ENCODE data around the gene RFX1. TPM values are rescaled to one million over a fixed set of nuclear protein-coding genes. Genes with fewer than 3 reads are reported as not detected.

Gene RFX1
- total RNA-seq, 2 experiments from 2014 or later = 14.6 to 16.3 TPM

- no peak overlapping the region for H3K27ac ChIP-seq (ENCODE audit: low read depth in 1 of 2, low read length in 2 of 2)
- Mint-ChIP-seq H3K36me3 (ENCODE audit: low read depth) (peaks cover 23% of the 10 kb centered on the region), H3K4me1 (ENCODE audit: low read depth) (no peaks in the 10 kb centered on the region), H3K9me3 (no peaks in the 10 kb centered on the region), H3K27ac (no peak overlapping the region), H3K27me3 (peaks cover 5% of the 10 kb centered on the region), H3K4me3 (no peak overlapping the region)
- peaks cover 9% of the 10 kb centered on the region for H3K4me1 ChIP-seq (ENCODE audit: insufficient read depth, low read length)
- H3K27me3 ChIP-seq (ENCODE audit: control insufficient read depth in 1 of 2, insufficient read depth in 2 of 2, low read length in 2 of 2) = no peaks in the 10 kb centered on the region
- no peak overlapping the region for H3K4me3 ChIP-seq (ENCODE audit: low read length)
- H3K9me3 ChIP-seq (ENCODE audit: control insufficient read depth in 1 of 2, insufficient read depth in 1 of 2, low read length in 2 of 2) = no peaks in the 10 kb centered on the region
- ATAC-seq (ENCODE audit: poor library complexity) (no peak), DNase-seq (no peak)
- POLR2A ChIA-PET = no interaction called here
- TF ChIP-seq CTCF (IDR thresholded peaks at IDR 0.05) = no peak
- intact Hi-C loops (cut with DNase I, micrococcal nuclease) = loop anchor here in 1 of 2 experiments (5.0 kb wide), 1 partner anchor 43 kb away; no protein-coding TSS in a partner anchor
- peaks cover 23% of the 10 kb centered on the region for H3K36me3 ChIP-seq (ENCODE audit: insufficient read depth, low read length)
- CTCF ChIA-PET = no interaction called here
Measured at GRCh38 chr19:13929956-13930355, 76.2 kb downstream of the RFX1 start.

- DNase-seq = no peak
- CTCF ChIA-PET = no interaction called here
- POLR2A ChIA-PET = no interaction called here
- H3K4me3 ChIP-seq (ENCODE audit: low read length) = no peak overlapping the region
- peaks cover 25% of the 10 kb centered on the region for H3K36me3 ChIP-seq (ENCODE audit: insufficient read depth, low read length)
- peaks cover 9% of the 10 kb centered on the region for H3K4me1 ChIP-seq (ENCODE audit: insufficient read depth, low read length)
- Mint-ChIP-seq H3K4me1 (ENCODE audit: low read depth) (no peaks in the 10 kb centered on the region), H3K4me3 (no peak overlapping the region), H3K27me3 (no peaks in the 10 kb centered on the region), H3K36me3 (ENCODE audit: low read depth) (peaks cover 28% of the 10 kb centered on the region), H3K9me3 (no peaks in the 10 kb centered on the region), H3K27ac (no peak overlapping the region)
- intact Hi-C loops (cut with DNase I, micrococcal nuclease) = no loop called here
- TF ChIP-seq CTCF (IDR thresholded peaks at IDR 0.05) = no peak
- no peak for ATAC-seq (ENCODE audit: poor library complexity)
- H3K9me3 ChIP-seq (ENCODE audit: control insufficient read depth in 1 of 2, insufficient read depth in 1 of 2, low read length in 2 of 2) = no peaks in the 10 kb centered on the region
- no peak overlapping the region for H3K27ac ChIP-seq (ENCODE audit: low read depth in 1 of 2, low read length in 2 of 2)
- no peaks in the 10 kb centered on the region for H3K27me3 ChIP-seq (ENCODE audit: control insufficient read depth in 1 of 2, insufficient read depth in 2 of 2, low read length in 2 of 2)
Measured at GRCh38 chr19:13929340-13929739, 76.8 kb downstream of the RFX1 start.

- ATAC-seq (ENCODE audit: poor library complexity) (no peak), DNase-seq (no peak)
- no peak for TF ChIP-seq CTCF (IDR thresholded peaks at IDR 0.05)
- intact Hi-C loops (cut with DNase I, micrococcal nuclease) = no loop called here
- Mint-ChIP-seq H3K27me3 (no peaks in the 10 kb centered on the region), H3K4me3 (no peak overlapping the region), H3K27ac (no peak overlapping the region), H3K36me3 (ENCODE audit: low read depth) (peaks cover 48% of the 10 kb centered on the region), H3K4me1 (ENCODE audit: low read depth) (no peaks in the 10 kb centered on the region), H3K9me3 (no peaks in the 10 kb centered on the region)
- Histone ChIP-seq H3K4me3 (ENCODE audit: low read length) (no peak overlapping the region), H3K27ac (ENCODE audit: low read depth in 1 of 2, low read length in 2 of 2) (no peak overlapping the region), H3K27me3 (ENCODE audit: control insufficient read depth in 1 of 2, insufficient read depth in 2 of 2, low read length in 2 of 2) (no peaks in the 10 kb centered on the region), H3K9me3 (ENCODE audit: control insufficient read depth in 1 of 2, insufficient read depth in 1 of 2, low read length in 2 of 2) (no peaks in the 10 kb centered on the region), H3K36me3 (ENCODE audit: insufficient read depth, low read length) (peaks cover 38% of the 10 kb centered on the region), H3K4me1 (ENCODE audit: insufficient read depth, low read length) (peaks cover 9% of the 10 kb centered on the region)
- ChIA-PET CTCF (no interaction called here), POLR2A (interaction anchor here (0.6 kb wide), 1 partner anchor 210 kb away, joined by 3 read pairs; the partner anchor contains the start of gene ASF1B)
Measured at GRCh38 chr19:13926715-13927114, 79.4 kb downstream of the RFX1 start.

Data from CD4-positive, alpha-beta T cell (primary cell).